Activated CD4-positive, alpha-beta T cell treated with anti-CD3 and anti-CD28 coated beads, Interleukin-2, amount 10 ng/mL, durations not matched to agents 24 days and 14 days (primary cell): ENCODE measurements around the gene B3GNT4. TPM values are rescaled to one million over a fixed set of nuclear protein-coding genes. Genes with fewer than 3 reads are reported as not detected.
"Not testable (repeated sequence)": the region's sequence is repeated elsewhere in the genome, so short reads cannot be mapped to it uniquely, and the experiment has no call there.

Experiments used
- DNase-seq: peaks from one replicate; pipeline ENCODE4 v3.0.0; 2022
- H3K27ac Mint-ChIP-seq: one replicate; pipeline ENCODE4 v1.8.0; 2022; ENCODE audit warnings: mild to moderate bottlenecking, mixed read lengths
- H3K27me3 Mint-ChIP-seq: one replicate; pipeline ENCODE4 v1.8.0; 2022; ENCODE audit warnings: mixed read lengths
- H3K36me3 Mint-ChIP-seq: one replicate; pipeline ENCODE4 v1.8.0; 2022; ENCODE audit warnings: low read depth, mild to moderate bottlenecking, mixed read lengths
- H3K4me1 Mint-ChIP-seq: one replicate; pipeline ENCODE4 v1.8.0; 2021; ENCODE audit warnings: mixed read lengths
- H3K4me3 Mint-ChIP-seq: one replicate; pipeline ENCODE4 v1.8.0; 2022; ENCODE audit warnings: mild to moderate bottlenecking, moderate library complexity, mixed read lengths
- H3K9me3 Mint-ChIP-seq: one replicate; pipeline ENCODE4 v1.8.0; 2021; ENCODE audit warnings: mixed read lengths
- intact Hi-C: fragments of 100-400 bp; cut with micrococcal nuclease; formaldehyde crosslinking; loops from one replicate; pipeline ENCODE4 v1.15.1; 2023
- total RNA-seq: library from RNA; stranded (reverse); gene quantifications from 2 replicates; pipeline ENCODE4 v1.2.3, GENCODE V29; 2022

Gene B3GNT4
- total RNA-seq, 1 donor from 2014 or later = 1.0 TPM

DNA sequence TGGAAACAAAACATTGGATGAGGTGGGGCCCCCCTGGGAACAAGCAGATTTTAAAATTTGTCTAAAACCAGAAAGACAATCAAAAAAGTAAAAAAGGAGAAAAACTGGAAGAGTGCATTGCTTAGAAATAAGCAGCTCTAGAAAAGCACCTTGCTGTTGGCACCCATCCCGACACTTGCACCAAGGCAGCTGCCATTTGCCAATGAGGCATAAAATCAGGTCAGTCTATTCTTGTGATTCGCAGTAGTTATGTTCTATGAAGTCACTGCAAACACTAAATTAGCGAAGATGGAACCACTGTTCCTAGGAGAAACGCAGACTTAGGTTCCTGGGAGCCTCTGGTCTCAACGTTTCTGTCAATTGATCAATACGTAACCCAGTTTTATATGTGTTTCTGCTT is 46.5 kb downstream of the B3GNT4 start:
- Mint-ChIP-seq H3K4me3 (no peak overlapping the region), H3K9me3 (no peaks in the 10 kb centered on the region), H3K36me3 (peaks cover 14% of the 10 kb centered on the region), H3K4me1 (peaks cover 3% of the 10 kb centered on the region), H3K27me3 (no peaks in the 10 kb centered on the region), H3K27ac (no peak overlapping the region)
- intact Hi-C loops = no loop called here
- no peak for DNase-seq

DNA sequence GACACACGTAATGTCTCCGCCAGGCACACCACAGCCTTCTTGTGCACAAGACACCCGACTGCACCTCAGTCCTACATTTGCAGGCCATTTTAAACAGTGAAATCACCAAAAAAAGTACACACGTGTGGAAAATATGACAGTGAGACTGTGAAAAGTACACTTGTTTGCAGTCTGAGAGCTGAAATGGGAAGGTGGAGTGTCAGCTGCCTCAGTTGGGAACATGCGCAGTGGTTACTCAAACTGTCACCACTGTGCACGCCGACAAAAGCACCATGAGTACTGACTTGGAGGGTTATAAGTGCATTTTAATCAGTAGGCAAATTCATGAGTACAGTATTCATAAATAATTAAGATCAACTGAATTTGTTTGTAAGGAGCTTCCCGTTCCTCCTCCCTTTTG is 47.0 kb downstream of the B3GNT4 start:
- Mint-ChIP-seq H3K9me3 (no peaks in the 10 kb centered on the region), H3K27me3 (no peaks in the 10 kb centered on the region), H3K4me1 (peaks cover 3% of the 10 kb centered on the region), H3K4me3 (no peak overlapping the region), H3K27ac (no peak overlapping the region), H3K36me3 (peaks cover 14% of the 10 kb centered on the region)
- intact Hi-C loops = no loop called here
- no peak for DNase-seq

- H3K4me1 Mint-ChIP-seq, H3K4me3 Mint-ChIP-seq, DNase-seq, H3K9me3 Mint-ChIP-seq, H3K27me3 Mint-ChIP-seq, intact Hi-C loops: not testable (repeated sequence)
- Mint-ChIP-seq H3K27ac (peak overlapping the region; percentile 9), H3K36me3 (peaks cover 41% of the 10 kb centered on the region)
Observed at GRCh38 chr12:122258462-122258861, 55.0 kb downstream of the B3GNT4 start.

Other genes with a start within 250 kb of the B3GNT4 start
- gene BCL7A, start 181.8 kb upstream of the B3GNT4 start, total RNA-seq = 9.3 and 10.7 TPM in 2 replicates
- 47.6 and 48.0 TPM in 2 replicates for gene MLXIP, start 125.0 kb upstream of the B3GNT4 start, total RNA-seq
- 2.5 TPM in 2 replicates for gene IL31, start 29.5 kb upstream of the B3GNT4 start, total RNA-seq
- gene LRRC43, start 20.6 kb upstream of the B3GNT4 start, total RNA-seq = 0.33 TPM in 1 of 2 replicates, not detected in the other
- gene DIABLO, start 22.3 kb downstream of the B3GNT4 start, total RNA-seq = 59.4 and 61.0 TPM in 2 replicates
- 25.9 and 28.4 TPM in 2 replicates for gene VPS33A, start 62.8 kb downstream of the B3GNT4 start, total RNA-seq
- 60.8 and 66.1 TPM in 2 replicates for gene CLIP1, start 219.0 kb downstream of the B3GNT4 start, total RNA-seq